Activated CD8-positive, alpha-beta memory T cell treated with anti-CD3 and anti-CD28 coated beads for 48 hours (primary cell): Measurements from ENCODE around the gene CASTOR2.
"Not testable (repeated sequence)": the region's sequence is repeated elsewhere in the genome, so short reads cannot be mapped to it uniquely, and the experiment has no call there.

ENCODE experiments used
- DNase-seq, 3 experiments: peaks; one replicate each; pipeline ENCODE4 v3.0.0-alpha.2; 2020; ENCODE audit warnings: low read depth in 2 of 3, low spot score in 2 of 3

The CASTOR2 gene

GRCh38 chr7:74994869-74995543 lies 30.5 kb downstream of the CASTOR2 start:
- not testable (repeated sequence) for DNase-seq

- DNase-seq: not testable (repeated sequence)
Measured at GRCh38 chr7:74996361-74996760, 31.9 kb downstream of the CASTOR2 start.

- DNase-seq: not testable (repeated sequence)
Measured at GRCh38 chr7:74997811-74998210, 33.3 kb downstream of the CASTOR2 start.

GRCh38 chr7:75001356-75001755 lies 36.9 kb downstream of the CASTOR2 start:
- not testable (repeated sequence) for DNase-seq

- no peak for DNase-seq
Measured at GRCh38 chr7:75010036-75010435, 45.5 kb downstream of the CASTOR2 start.

GRCh38 chr7:75017832-75018231 lies 53.3 kb downstream of the CASTOR2 start:
- DNase-seq: no peak

GRCh38 chr7:75018570-75019364 lies 54.3 kb downstream of the CASTOR2 start:
- DNase-seq: no peak

GRCh38 chr7:75019800-75020199 lies 55.3 kb downstream of the CASTOR2 start:
- DNase-seq: no peak

GRCh38 chr7:75024922-75025321 lies 60.4 kb downstream of the CASTOR2 start:
- DNase-seq: no peak

GRCh38 chr7:75028299-75028698 lies 63.8 kb downstream of the CASTOR2 start:
- DNase-seq: no peak

- no peak for DNase-seq
Measured at GRCh38 chr7:75033064-75033463, 68.6 kb downstream of the CASTOR2 start.

GRCh38 chr7:75033826-75034225 lies 69.3 kb downstream of the CASTOR2 start:
- no peak for DNase-seq

- no peak for DNase-seq
Measured at GRCh38 chr7:75038508-75038907, 74.0 kb downstream of the CASTOR2 start.

- DNase-seq: no peak
Measured at GRCh38 chr7:75039166-75039565, 74.7 kb downstream of the CASTOR2 start.

- DNase-seq: no peak
Measured at GRCh38 chr7:75039709-75040108, 75.2 kb downstream of the CASTOR2 start.

GRCh38 chr7:75040512-75040911 lies 76.0 kb downstream of the CASTOR2 start:
- DNase-seq: no peak

GRCh38 chr7:75042286-75042685 lies 77.8 kb downstream of the CASTOR2 start:
- no peak for DNase-seq

- no peak for DNase-seq
Measured at GRCh38 chr7:75042831-75043703, 78.6 kb downstream of the CASTOR2 start.

GRCh38 chr7:75045881-75046280 lies 81.4 kb downstream of the CASTOR2 start:
- DNase-seq: no peak

- DNase-seq: no peak
Measured at GRCh38 chr7:75048435-75049379, 84.2 kb downstream of the CASTOR2 start.
